DMS153 (cell line): ENCODE data around the gene TFB1M.

Source experiments
- DNase-seq: peaks from one replicate; lab custom pipeline; 2025; lab: John Stamatoyannopoulos, UW

Gene TFB1M

GRCh38 chr6:155263373-155264063 is 50.8 kb downstream of the TFB1M start, which contains the start of gene CLDN20:
CLDN20 (plus strand) TSS chr6:155264013; CDS start chr6:155275720, 11,707 bp downstream.
- no peak for DNase-seq

DNA sequence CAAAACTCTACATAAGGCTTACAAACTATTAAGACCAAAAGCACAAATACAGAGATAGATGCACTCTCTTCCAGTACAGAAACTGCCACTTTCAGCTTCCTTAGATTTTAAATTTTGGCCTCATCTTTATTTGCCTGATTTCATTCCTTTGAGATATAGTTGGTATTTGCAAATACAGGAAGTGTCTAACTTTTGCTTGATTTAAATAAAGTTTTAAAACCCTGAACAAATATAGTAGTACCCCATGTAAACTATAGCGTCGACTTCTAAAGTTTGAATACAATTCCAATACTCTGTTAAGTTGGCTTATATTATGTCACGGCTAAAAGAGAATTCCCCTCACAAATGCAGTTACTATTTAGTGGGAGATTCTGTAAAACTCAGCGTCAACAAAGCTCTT is 51.6 kb downstream of the TFB1M start:
- no peak for DNase-seq

GRCh38 chr6:155261111-155261900 is 53.0 kb downstream of the TFB1M start:
- no peak for DNase-seq

DNA sequence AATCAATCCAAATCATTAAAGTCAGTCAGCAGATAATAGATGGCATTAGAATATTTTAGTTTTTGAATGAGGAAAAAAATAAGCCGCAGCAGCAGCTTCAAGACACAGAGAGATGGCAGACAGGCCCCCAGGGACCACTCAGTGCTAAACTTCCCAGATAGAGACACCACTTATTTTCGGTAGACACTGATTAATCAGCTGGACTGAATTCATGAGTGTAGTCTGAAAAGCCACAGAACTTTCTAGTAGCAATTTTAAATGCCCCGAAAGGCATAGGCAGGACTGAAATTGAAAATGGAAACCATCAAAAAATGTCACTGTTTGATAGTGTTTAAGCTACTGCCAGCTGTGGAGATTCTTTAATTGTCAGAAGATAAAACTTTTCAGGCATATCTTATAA is 53.6 kb downstream of the TFB1M start:
- DNase-seq = no peak

- DNase-seq = no peak
Measured at GRCh38 chr6:155259897-155260296, 54.4 kb downstream of the TFB1M start.

GRCh38 chr6:155259204-155259603 is 55.1 kb downstream of the TFB1M start:
- no peak for DNase-seq

DNA sequence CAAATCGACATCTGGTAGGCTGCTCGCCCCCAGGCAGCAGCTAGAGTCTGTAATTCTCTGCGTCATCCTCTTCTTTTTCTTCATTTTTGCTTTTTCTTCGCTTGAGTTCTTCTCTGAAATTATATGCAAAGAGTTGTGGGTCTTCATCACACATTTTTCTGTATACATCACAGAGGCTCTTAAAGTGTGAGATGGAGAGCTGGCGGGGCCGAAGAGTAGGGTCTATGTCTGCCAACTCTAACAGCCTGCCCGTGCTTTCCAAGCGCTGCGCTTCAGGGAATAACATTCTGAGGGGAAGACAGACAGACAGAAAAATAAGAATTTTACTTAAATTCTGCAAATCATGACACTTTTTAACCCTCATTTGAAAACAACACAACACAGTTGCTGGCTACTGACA is 56.5 kb downstream of the TFB1M start:
- DNase-seq = no peak

- no peak for DNase-seq
Measured at GRCh38 chr6:155256122-155256795, 58.0 kb downstream of the TFB1M start.

DNA sequence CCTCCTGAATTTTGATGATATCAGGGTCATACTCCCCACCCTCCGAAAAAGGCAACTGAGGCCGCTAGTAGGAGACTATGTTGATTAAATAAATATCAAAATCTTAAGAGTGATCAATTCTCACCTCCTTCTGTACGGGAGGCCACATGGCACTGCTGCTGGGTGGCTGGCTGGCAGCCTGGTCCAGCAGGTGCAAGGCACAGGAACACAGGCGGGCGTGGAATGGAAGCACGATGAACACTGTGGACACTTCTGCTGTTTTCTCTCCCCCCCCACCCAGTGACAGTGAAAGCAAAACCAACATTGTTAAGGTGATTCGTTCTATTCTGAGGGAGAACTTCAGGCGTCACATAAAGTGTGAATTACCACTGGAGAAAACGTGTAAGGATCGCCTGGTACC is 60.1 kb downstream of the TFB1M start:
- no peak for DNase-seq

GRCh38 chr6:155253337-155253736 is 60.9 kb downstream of the TFB1M start:
- DNase-seq = no peak

GRCh38 chr6:155252581-155252980 is 61.7 kb downstream of the TFB1M start:
- no peak for DNase-seq

DNA sequence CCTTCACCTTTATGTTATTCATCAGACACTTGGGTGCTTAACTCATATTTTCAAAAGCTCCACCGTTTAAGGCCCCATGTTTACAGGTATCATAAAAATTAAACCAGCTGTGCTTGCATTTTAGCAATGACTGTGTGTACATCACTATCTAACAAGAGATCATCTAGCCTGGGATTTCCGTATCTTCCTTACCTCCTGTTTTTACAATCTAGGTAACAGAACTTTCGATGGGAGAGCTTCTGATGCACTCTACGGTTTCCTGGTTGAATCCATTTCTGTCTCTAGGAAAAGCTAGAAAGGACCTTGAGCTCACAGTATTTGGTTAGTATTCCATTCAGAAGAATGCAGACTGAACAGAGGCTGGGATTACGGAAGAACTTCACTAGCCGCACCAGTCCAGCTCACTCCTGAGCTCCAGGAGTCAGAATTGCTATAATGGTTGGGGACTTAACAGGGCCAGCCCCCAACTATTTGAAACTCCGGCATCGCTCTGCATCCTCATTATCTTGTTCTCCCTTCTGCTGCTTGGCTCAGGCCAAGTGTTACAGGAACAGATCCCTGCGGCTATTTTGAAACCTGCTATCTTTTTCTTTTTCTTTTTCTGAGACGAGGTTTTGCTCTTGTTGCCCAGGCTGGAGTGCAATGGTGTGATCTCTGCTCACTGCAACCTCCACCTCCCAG is 63.4 kb downstream of the TFB1M start:
- DNase-seq = no peak

DNA sequence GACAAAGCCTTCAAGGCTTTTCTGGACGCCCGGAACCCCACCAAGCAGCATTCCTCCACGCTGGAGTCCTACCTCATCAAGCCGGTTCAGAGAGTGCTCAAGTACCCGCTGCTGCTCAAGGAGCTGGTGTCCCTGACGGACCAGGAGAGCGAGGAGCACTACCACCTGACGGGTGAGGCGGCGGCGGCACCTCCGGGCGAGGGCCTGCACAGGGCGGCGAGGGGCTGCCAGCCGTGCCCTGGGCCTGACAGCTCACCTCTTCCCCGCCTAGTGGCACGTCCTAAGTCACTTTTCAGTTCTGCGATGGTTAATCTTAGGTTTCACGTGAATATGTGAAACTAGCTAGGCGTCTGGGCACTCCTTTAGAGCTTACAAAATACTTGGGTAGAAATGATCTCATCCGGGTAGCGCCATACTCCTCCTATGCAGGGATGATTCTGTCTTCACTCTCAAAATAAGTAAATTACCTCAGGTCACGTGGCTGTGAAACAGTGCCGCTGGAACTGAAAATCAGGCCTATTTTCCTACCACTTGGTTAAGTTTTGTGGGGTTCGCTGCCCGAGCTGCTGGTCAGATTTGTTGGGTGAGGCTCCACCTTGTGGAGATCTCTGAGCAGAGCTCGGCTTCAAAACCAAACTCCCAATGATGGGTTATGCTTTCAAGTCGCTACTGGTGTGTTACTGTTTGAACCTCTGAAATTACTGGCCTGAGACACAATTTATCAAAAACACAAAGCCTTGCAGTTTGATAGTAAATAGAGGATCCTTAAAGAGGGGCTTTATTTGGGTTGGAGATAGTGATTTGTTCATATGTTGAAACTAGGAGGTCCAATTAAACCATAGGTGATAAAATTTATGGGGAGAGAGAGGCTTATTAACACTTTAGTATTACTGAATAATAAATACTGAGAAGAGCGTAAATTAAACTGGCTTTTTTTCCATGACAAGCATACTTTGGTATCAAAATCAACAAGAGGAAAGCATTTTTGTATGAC is 66.0 kb downstream of the TFB1M start:
- no peak for DNase-seq

- DNase-seq = no peak
Measured at GRCh38 chr6:155247618-155248007, 66.7 kb downstream of the TFB1M start.

GRCh38 chr6:155246825-155247224 is 67.5 kb downstream of the TFB1M start:
- DNase-seq = no peak

- DNase-seq = no peak
Measured at GRCh38 chr6:155245831-155246230, 68.5 kb downstream of the TFB1M start.

GRCh38 chr6:155245193-155245592 is 69.1 kb downstream of the TFB1M start:
- no peak for DNase-seq

- no peak for DNase-seq
Measured at GRCh38 chr6:155244434-155244833, 69.8 kb downstream of the TFB1M start.

GRCh38 chr6:155241966-155242365 is 72.3 kb downstream of the TFB1M start:
- no peak for DNase-seq

GRCh38 chr6:155240905-155241600 is 73.2 kb downstream of the TFB1M start:
- DNase-seq = no peak
